HepG2 (cell line): Measurements from ENCODE around the gene MARS1. TPM values are rescaled to one million over a fixed set of nuclear protein-coding genes. Genes with fewer than 3 reads are reported as not detected.

ENCODE experiments used
- ATAC-seq: fragments of 200-7000 bp; cut with Tn5 transposase; 3 replicates; pipeline ENCODE4 v1.9.1; 2020; ENCODE audit warnings: mild to moderate bottlenecking, moderate library complexity
- BruUV-seq: library from RNA; stranded (reverse); fragments of 400-500 nt; replicated peaks from 2 replicates; lab custom pipeline; 2021; lab: Mats Ljungman, UMichigan
- CTCF ChIA-PET: fragments of 300-600 bp; formaldehyde crosslinking; extraction: SDS; loops from one replicate; lab custom pipeline; 2021; ENCODE audit warnings: low total read pairs, inconsistent platforms, low intra/inter-chr PET ratio; lab: Yijun Ruan, JAX
- POLR2A ChIA-PET: fragments of 350-600 bp; sonication (Branson Sonifier 250); formaldehyde crosslinking; loops from one replicate; lab custom pipeline; 2020; ENCODE audit warnings: antibody characterized with exemption, inconsistent platforms; lab: Yijun Ruan, JAX
- DNase-seq: peaks from one replicate; pipeline ENCODE4 v3.0.0-alpha.2; 2015; ENCODE audit warnings: low spot score
- FAIRE-seq: peaks from 3 replicates; lab custom pipeline; 2011; peaks lifted over from hg19 to GRCh38; lab: Jason Lieb, UNC
- H2AFZ ChIP-seq: one replicate; pipeline ENCODE4 v1.6.1; 2011; ENCODE audit warnings: low read length, inconsistent platforms
- H3K27ac ChIP-seq: fragments of 300-600 bp; 3 replicates; pipeline ENCODE4 v1.8.0; 2011; ENCODE audit warnings: mixed run types, mild to moderate bottlenecking, mixed read lengths, low read length, inconsistent platforms; ENCODE audit not compliant: insufficient read depth; ENCODE audit errors: extremely low read length
- H3K27me3 ChIP-seq, 2 experiments: fragments of 200-600 bp in 1 of 2; 2 replicates in 1 of 2; 3 replicates in 1 of 2; pipeline versions ENCODE4 v1.6.0 to v1.8.0; 2011; ENCODE audit warnings: low read length in 2 of 2, mild to moderate bottlenecking in 2 of 2, moderate library complexity in 2 of 2, inconsistent platforms in 1 of 2; ENCODE audit not compliant: insufficient read depth in 2 of 2, control insufficient read depth in 1 of 2
- H3K36me3 ChIP-seq, 2 experiments: fragments of 200-600 bp in 1 of 2; replicated peaks in 1 of 2; 2 replicates in 1 of 2; 3 replicates in 1 of 2; pipeline versions ENCODE4 v1.5.1 to v1.8.0; 2011; ENCODE audit warnings: low read length in 2 of 2, inconsistent platforms in 1 of 2; ENCODE audit not compliant: insufficient read depth in 2 of 2, control insufficient read depth in 1 of 2
- H3K4me1 ChIP-seq: 2 replicates; pipeline ENCODE4 v1.5.1; 2012; ENCODE audit warnings: low read length, inconsistent platforms; ENCODE audit not compliant: insufficient read depth
- H3K4me2 ChIP-seq: 2 replicates; pipeline ENCODE4 v1.6.0; 2011; ENCODE audit warnings: low read depth, low read length, inconsistent platforms
- H3K4me3 ChIP-seq, 3 experiments: fragments of 200-600 bp in 1 of 3; sonication (generic), shearing (Covaris generic) in 1 of 3; replicated peaks in 1 of 3; 2 replicates each; pipeline ENCODE4 v1.5.1; 2011 to 2016; ENCODE audit warnings: low read length in 3 of 3, inconsistent platforms in 2 of 3, low read depth in 2 of 3, mild to moderate bottlenecking in 2 of 3, control low read depth in 1 of 3, mixed read lengths in 1 of 3; ENCODE audit not compliant: insufficient read depth in 1 of 3
- H3K79me2 ChIP-seq: one replicate; pipeline ENCODE4 v1.6.1; 2011; ENCODE audit warnings: low read length, inconsistent platforms; ENCODE audit not compliant: insufficient read depth
- H3K9ac ChIP-seq: 2 replicates; pipeline ENCODE4 v1.6.0; 2011; ENCODE audit warnings: mild to moderate bottlenecking, low read depth, low read length, inconsistent platforms; ENCODE audit not compliant: insufficient read depth
- H3K9me3 ChIP-seq: 2 replicates; pipeline ENCODE4 v1.5.1; 2012; ENCODE audit warnings: mild to moderate bottlenecking, low read length
- H4K20me1 ChIP-seq: 2 replicates; pipeline ENCODE4 v1.6.0; 2011; ENCODE audit warnings: inconsistent platforms, mild to moderate bottlenecking, low read length, moderate library complexity; ENCODE audit not compliant: insufficient read depth
- BCLAF1 ChIP-seq: fragments of 450-650 bp; IDR thresholded peaks from 2 replicates; pipeline ENCODE4 v1.6.1; 2017; ENCODE audit warnings: mild to moderate bottlenecking
- HNF1B ChIP-seq: sonication (generic); formaldehyde crosslinking; IDR thresholded peaks from 2 replicates; pipeline ENCODE4 v1.5.1; 2020; ENCODE audit warnings: mild to moderate bottlenecking, moderate library complexity, missing genetic modification reagents
- KLF9 ChIP-seq: IDR thresholded peaks from 2 replicates; pipeline ENCODE4 v1.6.1; 2016; ENCODE audit warnings: low read depth
- RFX1 ChIP-seq: fragments of 450-650 bp; IDR thresholded peaks from 2 replicates; pipeline ENCODE4 v1.6.1; 2017
- ZFYVE20 ChIP-seq: sonication (generic); formaldehyde crosslinking; IDR thresholded peaks from 2 replicates; pipeline ENCODE4 v1.8.0; 2023; ENCODE audit warnings: low read depth, mild to moderate bottlenecking, moderate library complexity, missing genetic modification reagents, borderline replicate concordance
- ZNF281 ChIP-seq: sonication (generic); formaldehyde crosslinking; IDR thresholded peaks from 2 replicates; pipeline ENCODE4 v1.4.0; 2020; ENCODE audit warnings: missing genetic modification reagents, borderline replicate concordance
- ZNF530 ChIP-seq: sonication (generic); formaldehyde crosslinking; IDR thresholded peaks from 2 replicates; pipeline ENCODE4 v1.5.0; 2020; ENCODE audit warnings: low read depth, mild to moderate bottlenecking, missing genetic modification reagents
- ZNF646 ChIP-seq: sonication (generic); formaldehyde crosslinking; IDR thresholded peaks from 2 replicates; pipeline ENCODE4 v1.9.0; 2021; ENCODE audit warnings: mild to moderate bottlenecking, missing genetic modification reagents
- WGBS: methylation state at CpG from one replicate; pipeline ENCODE4 v1.1.6; 2017; ENCODE audit warnings: low lambda C conversion rate; 5-methylcytosine and 5-hydroxymethylcytosine counted together
- in situ Hi-C: cut with HindIII; loops from 2 replicates; pipeline ENCODE4 v1.10.0; 2017; ENCODE audit warnings: low pct_unique_long_range_greater_than_20kb; ENCODE audit not compliant: extremely low pct_ligation_motif_present
- intact Hi-C: fragments of 100-400 bp; cut with micrococcal nuclease; formaldehyde crosslinking; loops from one replicate; pipeline ENCODE4 v1.10.0; 2022; ENCODE audit not compliant: unreplicated experiment
- polyA plus RNA-seq, 8 experiments: library from polyadenylated mRNA; depleted of rRNA in 3 of 8; stranded (reverse) in 7 of 8; unstranded in 1 of 8; fragments of >200 nt; fragmentation: Illumina TruSeq in 4 of 8; extraction: Trizol in 4 of 8; gene quantifications; 2 replicates each; pipeline versions ENCODE4 v1.2.1 to v1.2.3, GENCODE V29; 2011 to 2016; ENCODE audit warnings: low read depth in 4 of 8, missing spikeins in 1 of 8, mixed read lengths in 1 of 8; ENCODE audit not compliant: insufficient read depth in 1 of 8
- total RNA-seq, 5 experiments: library from RNA; depleted of rRNA; stranded (reverse); fragments of >200 nt; fragmentation: Illumina TruSeq; extraction: Trizol; gene quantifications; 2 replicates each; pipeline ENCODE4 v1.2.3, GENCODE V29; 2016; ENCODE audit warnings: low read depth in 1 of 5

Gene MARS1
- total and polyA plus RNA-seq, 2 of the 13 experiments (the other 11 are each of a cell fraction or from before 2014, with no cell fraction given), result 115 to 181 TPM

- no peak for FAIRE-seq
- Histone ChIP-seq H3K4me2 (no peak overlapping the region), H3K79me2 (no peaks in the 10 kb centered on the region), H3K4me1 (peaks cover 40% of the 10 kb centered on the region), H4K20me1 (no peaks in the 10 kb centered on the region), H2AFZ (no peak overlapping the region), H3K27ac (no peak overlapping the region), H3K36me3 (no peaks in the 10 kb centered on the region), H3K4me3 (no peak overlapping the region), H3K27me3 (peaks cover 7 to 54% of the 10 kb centered on the region in 2 experiments), H3K9me3 (no peaks in the 10 kb centered on the region), H3K9ac (no peak overlapping the region)
- BruUV-seq, result no TSS peak
- in situ Hi-C loops (no loop called here), intact Hi-C loops (no loop called here)
- ChIA-PET POLR2A (no interaction called here), CTCF (no interaction called here)
- DNase-seq, result no peak
- 15% methylated on average over 2 of the region's 3 CpGs for WGBS
- ATAC-seq, result no peak
- TF ChIP-seq RFX1 (no peak), ZNF646 (CRISPR knock-in tag) (no peak), ZNF281 (CRISPR knock-in tag) (no peak), HNF1B (no peak), BCLAF1 (no peak), ZFYVE20 (CRISPR knock-in tag) (no peak), KLF9 (CRISPR knock-in tag) (no peak), ZNF530 (CRISPR knock-in tag) (no peak)
Measured at GRCh38 chr12:57471661-57472060, 16.2 kb upstream of the MARS1 start.
